Measurements from ENCODE around the gene TRPV4. TPM values are rescaled to one million over a fixed set of nuclear protein-coding genes. Genes with fewer than 3 reads are reported as not detected.

The TRPV4 gene
- total and polyA plus RNA-seq, 2 experiments from 2014 or later, result 0.66 to 1.1 TPM

DNA sequence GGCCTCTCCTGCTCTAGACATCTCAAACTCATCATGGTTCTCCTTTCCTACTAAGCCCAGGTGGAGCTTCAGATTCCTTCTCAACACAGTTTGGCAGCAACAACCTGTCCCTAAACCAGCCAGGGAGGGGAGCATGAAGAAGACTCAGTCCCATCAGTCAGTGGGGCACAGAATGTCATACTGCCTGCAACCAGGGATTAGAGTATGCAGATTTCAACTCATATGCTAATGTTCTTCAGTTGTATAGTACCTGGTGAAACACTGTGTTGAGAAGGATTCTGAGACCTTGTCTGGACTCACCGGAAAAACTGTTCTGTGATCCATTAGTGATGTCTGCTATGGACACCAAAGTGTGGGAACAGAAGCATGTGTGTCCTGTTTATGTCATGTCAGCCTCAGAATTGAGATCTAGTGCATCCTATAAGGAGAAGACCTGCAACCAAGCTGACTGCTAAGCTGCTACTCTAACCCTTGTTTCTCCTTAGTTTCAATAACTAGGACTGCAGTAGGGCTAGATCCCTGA lies 43.6 kb downstream of the TRPV4 start:
- TF ChIP-seq EZH2 (IDR thresholded peaks at IDR 0.05; ENCODE audit: low read depth, unreplicated experiment), result no peak
- TF ChIP-seq ZNF331 (CRISPR knock-in tag; IDR thresholded peaks at IDR 0.05; ENCODE audit: low read depth), result no peak
- TF ChIP-seq, protein P1, sequence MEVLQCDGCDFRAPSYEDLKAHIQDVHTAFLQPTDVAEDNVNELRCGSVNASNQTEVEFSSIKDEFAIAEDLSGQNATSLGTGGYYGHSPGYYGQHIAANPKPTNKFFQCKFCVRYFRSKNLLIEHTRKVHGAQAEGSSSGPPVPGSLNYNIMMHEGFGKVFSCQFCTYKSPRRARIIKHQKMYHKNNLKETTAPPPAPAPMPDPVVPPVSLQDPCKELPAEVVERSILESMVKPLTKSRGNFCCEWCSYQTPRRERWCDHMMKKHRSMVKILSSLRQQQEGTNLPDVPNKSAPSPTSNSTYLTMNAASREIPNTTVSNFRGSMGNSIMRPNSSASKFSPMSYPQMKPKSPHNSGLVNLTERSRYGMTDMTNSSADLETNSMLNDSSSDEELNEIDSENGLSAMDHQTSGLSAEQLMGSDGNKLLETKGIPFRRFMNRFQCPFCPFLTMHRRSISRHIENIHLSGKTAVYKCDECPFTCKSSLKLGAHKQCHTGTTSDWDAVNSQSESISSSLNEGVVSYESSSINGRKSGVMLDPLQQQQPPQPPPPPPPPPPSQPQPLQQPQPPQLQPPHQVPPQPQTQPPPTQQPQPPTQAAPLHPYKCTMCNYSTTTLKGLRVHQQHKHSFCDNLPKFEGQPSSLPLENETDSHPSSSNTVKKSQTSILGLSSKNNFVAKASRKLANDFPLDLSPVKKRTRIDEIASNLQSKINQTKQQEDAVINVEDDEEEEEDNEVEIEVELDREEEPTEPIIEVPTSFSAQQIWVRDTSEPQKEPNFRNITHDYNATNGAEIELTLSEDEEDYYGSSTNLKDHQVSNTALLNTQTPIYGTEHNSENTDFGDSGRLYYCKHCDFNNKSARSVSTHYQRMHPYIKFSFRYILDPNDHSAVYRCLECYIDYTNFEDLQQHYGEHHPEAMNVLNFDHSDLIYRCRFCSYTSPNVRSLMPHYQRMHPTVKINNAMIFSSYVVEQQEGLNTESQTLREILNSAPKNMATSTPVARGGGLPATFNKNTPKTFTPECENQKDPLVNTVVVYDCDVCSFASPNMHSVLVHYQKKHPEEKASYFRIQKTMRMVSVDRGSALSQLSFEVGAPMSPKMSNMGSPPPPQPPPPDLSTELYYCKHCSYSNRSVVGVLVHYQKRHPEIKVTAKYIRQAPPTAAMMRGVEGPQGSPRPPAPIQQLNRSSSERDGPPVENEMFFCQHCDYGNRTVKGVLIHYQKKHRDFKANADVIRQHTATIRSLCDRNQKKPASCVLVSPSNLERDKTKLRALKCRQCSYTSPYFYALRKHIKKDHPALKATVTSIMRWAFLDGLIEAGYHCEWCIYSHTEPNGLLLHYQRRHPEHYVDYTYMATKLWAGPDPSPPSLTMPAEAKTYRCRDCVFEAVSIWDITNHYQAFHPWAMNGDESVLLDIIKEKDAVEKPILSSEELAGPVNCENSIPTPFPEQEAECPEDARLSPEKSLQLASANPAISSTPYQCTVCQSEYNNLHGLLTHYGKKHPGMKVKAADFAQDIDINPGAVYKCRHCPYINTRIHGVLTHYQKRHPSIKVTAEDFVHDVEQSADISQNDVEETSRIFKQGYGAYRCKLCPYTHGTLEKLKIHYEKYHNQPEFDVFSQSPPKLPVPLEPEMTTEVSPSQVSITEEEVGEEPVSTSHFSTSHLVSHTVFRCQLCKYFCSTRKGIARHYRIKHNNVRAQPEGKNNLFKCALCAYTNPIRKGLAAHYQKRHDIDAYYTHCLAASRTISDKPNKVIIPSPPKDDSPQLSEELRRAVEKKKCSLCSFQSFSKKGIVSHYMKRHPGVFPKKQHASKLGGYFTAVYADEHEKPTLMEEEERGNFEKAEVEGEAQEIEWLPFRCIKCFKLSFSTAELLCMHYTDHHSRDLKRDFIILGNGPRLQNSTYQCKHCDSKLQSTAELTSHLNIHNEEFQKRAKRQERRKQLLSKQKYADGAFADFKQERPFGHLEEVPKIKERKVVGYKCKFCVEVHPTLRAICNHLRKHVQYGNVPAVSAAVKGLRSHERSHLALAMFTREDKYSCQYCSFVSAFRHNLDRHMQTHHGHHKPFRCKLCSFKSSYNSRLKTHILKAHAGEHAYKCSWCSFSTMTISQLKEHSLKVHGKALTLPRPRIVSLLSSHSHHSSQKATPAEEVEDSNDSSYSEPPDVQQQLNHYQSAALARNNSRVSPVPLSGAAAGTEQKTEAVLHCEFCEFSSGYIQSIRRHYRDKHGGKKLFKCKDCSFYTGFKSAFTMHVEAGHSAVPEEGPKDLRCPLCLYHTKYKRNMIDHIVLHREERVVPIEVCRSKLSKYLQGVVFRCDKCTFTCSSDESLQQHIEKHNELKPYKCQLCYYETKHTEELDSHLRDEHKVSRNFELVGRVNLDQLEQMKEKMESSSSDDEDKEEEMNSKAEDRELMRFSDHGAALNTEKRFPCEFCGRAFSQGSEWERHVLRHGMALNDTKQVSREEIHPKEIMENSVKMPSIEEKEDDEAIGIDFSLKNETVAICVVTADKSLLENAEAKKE (CRISPR knock-in tag; IDR thresholded peaks at IDR 0.05), result no peak
- no peaks in the 10 kb centered on the region for H3K79me2 ChIP-seq (replicated peaks; ENCODE audit: insufficient read depth)
- no peak overlapping the region for H2AFZ ChIP-seq
- Mint-ChIP-seq H3K27me3 (ENCODE audit: insufficient read depth, low read depth, poor library complexity) (peaks cover 7% of the 10 kb centered on the region), H3K4me3 (no peak overlapping the region), H3K36me3 (ENCODE audit: low read depth) (no peaks in the 10 kb centered on the region), H3K9me3 (no peaks in the 10 kb centered on the region), H3K4me1 (no peaks in the 10 kb centered on the region; the same call in 2 of the 3 replicates), H3K27ac (no peak overlapping the region)
- H3F3A ChIP-seq (replicated peaks; ENCODE audit: low read depth), result no peaks in the 10 kb centered on the region
- no peak overlapping the region for H3K4me2 ChIP-seq
- no peak for ATAC-seq
- no peak overlapping the region for H3K27ac ChIP-seq (ENCODE audit: low read depth)
- H3K27me3 ChIP-seq (ENCODE audit: insufficient read depth), result no peaks in the 10 kb centered on the region
- H3K36me3 ChIP-seq (ENCODE audit: insufficient read depth), result no peaks in the 10 kb centered on the region
- H3K4me3 ChIP-seq, result no peak overlapping the region
- no peak for DNase-seq (ENCODE audit: low spot score)
- H3K9me2 ChIP-seq (ENCODE audit: insufficient read depth), result no peaks in the 10 kb centered on the region
- H3K4me1 ChIP-seq (ENCODE audit: insufficient read depth), result no peaks in the 10 kb centered on the region
- H4K20me1 ChIP-seq (replicated peaks; ENCODE audit: insufficient read depth), result no peaks in the 10 kb centered on the region

GRCh38 chr12:109786799-109787198 lies 46.4 kb downstream of the TRPV4 start:
- peaks cover 14% of the 10 kb centered on the region for H3K27me3 Mint-ChIP-seq (ENCODE audit: insufficient read depth, low read depth, poor library complexity)
- no peaks in the 10 kb centered on the region for H3K79me2 ChIP-seq (replicated peaks; ENCODE audit: insufficient read depth)
- H3K27me3 ChIP-seq (ENCODE audit: insufficient read depth), result no peaks in the 10 kb centered on the region
- no peaks in the 10 kb centered on the region for H3F3A ChIP-seq (replicated peaks; ENCODE audit: low read depth)
- no peaks in the 10 kb centered on the region for H3K4me1 Mint-ChIP-seq
- H2AFZ ChIP-seq, result no peak overlapping the region
- H4K20me1 ChIP-seq (replicated peaks; ENCODE audit: insufficient read depth), result no peaks in the 10 kb centered on the region
- peaks cover 2% of the 10 kb centered on the region; the same call in 1 of the 3 replicates for H3K9me3 Mint-ChIP-seq
- no peak overlapping the region for H3K27ac ChIP-seq (ENCODE audit: low read depth)
- DNase-seq (ENCODE audit: low spot score), result no peak
- H3K4me2 ChIP-seq, result no peak overlapping the region
- no peak for TF ChIP-seq STAT1 (IDR thresholded peaks at IDR 0.05; ENCODE audit: unreplicated experiment)
- H3K4me3 Mint-ChIP-seq, result no peak overlapping the region
- no peak overlapping the region for H3K4me3 ChIP-seq
- no peaks in the 10 kb centered on the region for H3K4me1 ChIP-seq (ENCODE audit: insufficient read depth)
- no peak overlapping the region for H3K27ac Mint-ChIP-seq
- H3K9me2 ChIP-seq (ENCODE audit: insufficient read depth), result no peaks in the 10 kb centered on the region
- H3K36me3 Mint-ChIP-seq (ENCODE audit: low read depth), result no peaks in the 10 kb centered on the region
- no peaks in the 10 kb centered on the region for H3K36me3 ChIP-seq (ENCODE audit: insufficient read depth)
- ATAC-seq, result no peak

All from GM23338 (cell line).